GM19467 (cell line): ENCODE measurements around the gene CDC20B.
"Not testable (repeated sequence)": the region's sequence is repeated elsewhere in the genome, so short reads cannot be mapped to it uniquely, and the experiment has no call there.

Experiments
- ATAC-seq: cut with Tn5 transposase; IDR thresholded peaks from one replicate; pipeline ENCODE4 v1.9.1; 2021; ENCODE audit warnings: mild to moderate bottlenecking, moderate library complexity; ENCODE audit not compliant: unreplicated experiment

Gene CDC20B

DNA sequence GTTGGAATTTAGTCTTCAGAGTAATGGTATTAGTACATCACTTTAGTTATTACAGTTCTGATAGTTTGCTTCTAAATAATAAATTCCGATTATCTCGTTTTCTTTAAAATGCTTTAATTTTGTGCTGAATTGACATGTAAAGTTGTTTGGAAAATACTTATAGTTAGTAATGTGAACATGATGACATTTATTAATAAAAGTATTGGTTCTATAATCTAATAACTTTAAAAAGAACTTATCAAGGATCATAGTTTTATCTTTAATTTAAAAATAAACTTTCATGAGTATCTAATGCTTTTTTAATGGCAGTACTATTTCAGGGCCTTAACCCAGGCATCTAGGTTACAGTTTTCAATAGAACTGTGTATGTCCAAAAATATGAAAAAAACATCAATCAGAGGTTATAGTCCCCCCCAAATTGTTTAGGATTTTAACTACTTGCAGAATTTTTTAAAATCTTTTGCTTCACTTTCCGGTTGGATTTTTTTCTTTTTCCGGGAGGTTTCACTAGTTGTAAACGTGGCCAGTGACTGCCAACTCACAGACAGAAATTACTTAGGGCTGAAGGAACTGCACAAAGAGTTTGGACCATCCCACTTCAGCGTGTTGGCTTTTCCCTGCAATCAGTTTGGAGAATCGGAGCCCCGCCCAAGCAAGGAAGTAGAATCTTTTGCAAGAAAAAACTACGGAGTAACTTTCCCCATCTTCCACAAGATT is 12.3 kb downstream of the CDC20B start:
- no peak for ATAC-seq

DNA sequence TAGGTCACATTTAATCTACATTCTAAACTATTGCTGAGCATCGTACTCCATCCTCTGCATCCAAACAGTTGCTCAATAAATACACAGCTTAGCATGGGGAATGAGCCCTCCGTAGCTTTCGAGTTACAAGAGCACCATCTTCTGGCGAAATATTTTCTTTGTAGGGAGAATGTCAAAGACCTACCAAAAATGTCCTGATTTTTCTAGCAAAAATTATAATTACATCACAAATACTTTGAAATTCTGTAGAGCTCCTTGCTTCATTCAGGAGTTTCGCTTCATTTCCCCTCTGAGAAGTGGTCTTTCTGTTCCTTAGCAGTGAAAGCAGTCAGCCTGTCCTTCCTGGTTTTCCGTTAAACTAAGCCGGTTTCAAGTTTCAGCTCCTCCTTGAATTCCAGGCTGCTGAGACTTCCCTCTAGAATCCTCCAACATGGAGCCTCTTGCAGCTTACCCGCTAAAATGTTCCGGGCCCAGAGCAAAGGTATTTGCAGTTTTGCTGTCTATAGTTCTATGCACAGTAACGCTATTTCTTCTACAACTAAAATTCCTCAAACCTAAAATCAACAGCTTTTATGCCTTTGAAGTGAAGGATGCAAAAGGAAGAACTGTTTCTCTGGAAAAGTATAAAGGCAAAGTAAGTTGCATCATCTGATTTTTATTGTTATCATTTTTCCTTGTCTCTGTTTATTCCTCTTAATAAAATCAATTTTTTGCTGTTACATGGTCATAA is 13.0 kb downstream of the CDC20B start, which contains the start of gene GPX8:
Gene GPX8, plus strand, starts transcription at position 409 of the 730 bp plus-strand sequence. Its CDS starts 22 bp downstream, at position 431.
- no peak for ATAC-seq

DNA sequence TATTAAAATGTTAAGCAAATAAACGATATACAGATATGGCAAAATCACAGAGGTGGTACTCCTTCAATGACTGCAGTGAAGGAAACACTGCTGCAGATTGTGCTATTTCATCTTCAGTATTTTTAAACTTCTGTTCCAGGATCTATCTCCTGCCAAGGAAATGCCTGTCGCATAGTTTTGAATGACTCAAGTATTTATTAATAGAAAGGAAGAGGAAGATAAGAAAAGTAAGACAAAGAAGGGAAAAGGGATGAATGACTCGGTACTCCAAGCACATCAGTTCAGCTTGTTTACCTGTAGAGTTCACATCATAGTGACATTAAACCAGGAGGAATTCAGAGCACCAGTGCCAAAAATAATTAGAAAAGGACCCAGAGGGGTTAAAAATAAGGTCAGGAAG is 18.1 kb downstream of the CDC20B start:
- ATAC-seq, result no peak

DNA sequence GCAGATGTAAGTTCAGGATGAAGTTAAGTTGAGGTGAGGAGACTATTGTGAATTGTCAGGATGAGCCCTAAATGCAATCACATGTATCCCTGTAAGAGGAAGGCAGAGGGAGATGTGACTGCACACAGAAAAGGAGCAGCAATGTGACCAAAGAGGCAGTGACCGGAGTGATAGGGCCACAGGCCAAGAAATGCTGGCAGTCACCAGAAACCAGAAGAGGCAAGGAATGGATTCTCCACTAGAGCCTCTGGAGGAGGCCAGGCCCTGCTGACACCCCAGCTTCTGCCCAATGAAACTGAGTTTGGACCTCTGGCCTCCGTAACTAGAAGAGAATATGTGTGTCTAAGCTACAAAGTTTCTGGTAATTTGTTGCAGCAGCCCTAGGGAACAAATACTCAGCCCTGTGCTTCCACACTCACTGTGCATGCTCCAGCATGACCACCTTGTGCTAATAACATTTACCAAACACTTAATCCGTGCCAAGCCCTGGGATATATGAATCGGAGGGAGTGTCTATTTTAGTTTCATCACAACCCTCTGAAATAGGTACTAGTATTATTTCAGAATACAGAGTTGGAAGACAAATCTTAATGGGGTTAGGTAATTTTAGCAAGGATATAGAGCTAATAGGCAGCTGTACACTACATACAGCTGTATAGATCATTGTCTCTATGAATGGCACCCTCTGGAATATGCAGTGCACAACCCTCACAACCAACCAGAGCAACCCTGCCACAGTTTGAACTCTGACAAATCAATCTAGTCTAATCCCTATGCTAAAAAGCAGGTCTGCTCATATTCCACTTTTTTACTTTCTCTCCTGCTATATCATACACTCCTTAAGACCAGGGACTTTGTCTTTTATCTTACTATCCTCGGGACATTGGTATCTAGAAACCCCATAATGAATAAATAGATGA is 20.8 kb downstream of the CDC20B start:
- ATAC-seq, result no peak

DNA sequence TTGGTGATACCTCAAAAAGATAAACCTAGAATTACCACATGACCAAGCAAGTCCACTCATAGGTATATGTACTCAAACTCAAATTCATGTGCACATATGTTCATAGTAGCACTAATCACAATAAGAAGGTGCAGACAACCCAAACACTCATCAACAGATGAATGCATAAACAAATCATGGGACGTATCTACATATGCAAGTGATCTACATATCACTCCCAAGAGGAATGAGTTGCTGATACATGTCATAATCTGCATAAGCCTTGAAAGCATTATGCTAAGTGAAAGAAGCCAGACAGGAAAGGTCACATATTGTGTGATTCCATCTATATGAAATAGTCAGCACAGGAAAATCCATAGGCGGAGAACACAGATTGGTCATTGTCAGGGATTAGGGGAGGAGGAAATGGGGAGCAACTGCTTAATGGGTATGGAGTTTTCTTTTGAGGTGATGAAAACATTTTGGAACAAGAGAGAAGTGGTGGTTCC is 23.6 kb downstream of the CDC20B start:
- ATAC-seq, result no peak

DNA sequence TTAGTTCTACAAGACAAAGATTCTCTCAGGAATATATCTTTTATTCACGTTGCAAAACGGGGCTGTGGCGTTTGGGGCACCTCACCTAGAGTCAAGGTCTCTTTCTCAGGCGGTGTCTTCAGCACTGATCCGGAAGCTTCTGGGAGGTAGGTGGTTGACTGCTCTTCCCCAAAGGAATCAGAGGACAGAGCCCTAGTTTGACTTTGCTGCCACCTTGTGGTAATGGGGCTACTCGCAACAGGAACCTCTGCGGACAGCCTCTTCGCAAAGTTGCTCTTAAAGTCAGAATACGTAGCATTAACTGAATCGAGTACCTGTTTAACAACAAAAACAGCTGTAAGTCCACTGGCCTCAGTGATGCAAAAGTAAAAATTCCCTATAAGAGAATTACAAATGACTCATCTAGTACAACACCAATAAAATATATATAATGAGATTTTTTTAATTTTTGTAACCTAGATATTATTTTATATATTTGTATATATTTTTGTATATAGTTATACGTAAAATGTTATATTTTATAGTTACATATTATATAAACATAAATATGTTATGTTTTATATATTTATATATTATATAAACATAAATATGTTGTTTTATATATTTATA is 26.3 kb downstream of the CDC20B start:
- peak; percentile 89 for ATAC-seq

DNA sequence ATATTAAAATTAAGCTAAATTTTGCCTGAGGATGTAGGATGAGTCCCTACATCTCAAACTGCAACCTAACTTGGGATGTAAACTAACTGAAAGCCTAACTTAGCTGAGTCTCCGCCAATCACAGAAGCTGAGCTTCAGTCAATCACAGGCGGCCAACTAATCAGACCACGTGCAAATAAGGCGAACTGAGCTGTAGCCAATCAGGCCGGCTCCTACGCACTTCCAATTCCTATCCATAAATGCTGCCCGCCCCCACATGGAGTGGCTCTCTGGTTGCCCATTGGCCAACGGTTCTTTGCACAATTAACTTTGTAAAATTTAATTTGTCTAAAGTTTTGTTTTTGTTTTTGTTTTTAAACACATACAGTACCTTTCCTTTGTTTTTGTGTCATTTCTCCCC is 26.9 kb downstream of the CDC20B start:
- no peak for ATAC-seq

DNA sequence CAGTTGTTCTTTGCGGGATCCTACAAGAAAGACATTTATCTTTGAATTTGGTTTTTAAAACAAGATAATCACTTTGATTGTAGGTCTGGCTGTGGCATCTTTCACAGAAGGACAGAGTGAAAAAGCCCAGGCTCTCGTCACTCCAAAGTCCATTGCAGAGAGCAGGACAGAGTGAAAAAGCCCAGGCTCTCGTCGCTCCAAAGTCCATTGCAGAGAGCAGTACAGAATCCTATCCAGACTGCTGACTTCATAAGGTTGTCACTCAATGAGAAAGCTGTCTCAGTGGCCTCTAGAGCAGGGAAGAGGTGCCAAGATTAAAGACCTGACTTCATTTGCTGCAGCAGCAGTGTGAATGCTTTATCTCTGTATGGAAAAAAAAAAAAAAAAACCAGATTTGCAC is 29.4 kb downstream of the CDC20B start:
- no peak for ATAC-seq

DNA sequence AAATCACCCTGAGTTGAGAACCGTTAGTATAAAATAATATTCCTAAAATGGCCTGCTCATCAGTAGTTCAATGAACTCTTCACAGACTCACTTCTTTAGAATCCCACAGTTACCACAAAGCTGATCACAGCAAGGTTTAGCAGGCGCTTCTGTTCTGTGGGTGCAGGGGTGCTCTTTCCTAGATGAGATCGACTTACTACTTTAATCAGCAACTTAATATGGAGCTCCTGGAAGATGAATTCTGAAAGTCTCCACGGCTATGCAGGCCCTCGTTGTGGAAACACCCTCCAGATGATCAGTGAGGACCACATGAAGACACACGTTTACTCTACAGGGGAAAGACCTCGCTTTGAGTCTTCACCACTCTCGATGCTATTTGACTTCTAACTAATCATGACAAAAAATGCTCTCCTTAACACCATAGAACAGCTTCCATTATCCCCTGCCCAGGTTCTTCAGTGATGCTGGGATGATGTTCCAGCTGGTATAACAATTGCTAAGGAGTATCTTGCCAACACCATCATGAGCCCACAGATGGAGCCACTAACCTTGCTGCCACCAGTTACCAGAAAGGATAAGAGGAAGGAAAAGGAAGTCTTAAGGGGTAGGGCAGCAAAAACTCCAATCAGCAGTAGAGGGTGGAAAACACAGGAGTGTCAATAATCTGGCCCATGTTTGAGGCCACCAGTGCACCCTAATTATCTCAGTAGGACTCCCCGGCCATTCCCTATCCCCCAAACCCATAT is 30.9 kb downstream of the CDC20B start:
- no peak for ATAC-seq

DNA sequence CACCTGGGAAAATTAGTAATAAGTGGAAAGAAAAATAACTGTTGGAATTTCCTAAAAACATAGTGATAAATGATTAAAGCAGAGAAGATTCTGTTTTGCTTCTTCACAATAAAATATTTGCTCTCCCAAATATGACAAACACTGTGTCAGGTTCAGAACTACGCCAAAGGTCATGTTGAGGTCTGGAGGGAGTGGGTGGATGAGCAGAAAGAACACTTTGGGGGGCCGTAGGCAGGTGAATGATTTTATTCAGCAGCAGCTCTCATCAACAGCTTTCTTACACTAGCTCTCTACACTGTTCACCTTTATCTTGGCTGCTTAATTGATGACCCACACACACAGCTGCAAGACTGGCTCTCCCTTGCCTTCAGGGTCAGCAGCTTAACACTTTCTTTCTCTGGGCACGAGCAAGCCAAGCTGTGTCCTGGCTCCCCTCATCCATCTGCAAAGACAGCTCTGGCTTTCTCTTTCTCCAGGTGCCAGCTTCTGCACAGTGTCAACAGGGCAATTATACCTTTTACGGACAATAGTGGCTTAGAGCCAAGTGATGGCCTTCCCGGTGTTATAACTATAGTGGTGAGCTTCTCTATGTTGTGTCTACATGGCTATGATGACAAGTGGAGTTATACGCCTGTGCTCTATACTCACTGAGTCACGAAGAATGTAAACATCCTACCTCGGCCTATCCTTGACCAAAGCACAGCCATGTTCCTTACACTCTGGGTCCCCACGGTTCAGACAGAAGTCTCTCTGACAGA is 31.9 kb downstream of the CDC20B start:
- ATAC-seq, result no peak

DNA sequence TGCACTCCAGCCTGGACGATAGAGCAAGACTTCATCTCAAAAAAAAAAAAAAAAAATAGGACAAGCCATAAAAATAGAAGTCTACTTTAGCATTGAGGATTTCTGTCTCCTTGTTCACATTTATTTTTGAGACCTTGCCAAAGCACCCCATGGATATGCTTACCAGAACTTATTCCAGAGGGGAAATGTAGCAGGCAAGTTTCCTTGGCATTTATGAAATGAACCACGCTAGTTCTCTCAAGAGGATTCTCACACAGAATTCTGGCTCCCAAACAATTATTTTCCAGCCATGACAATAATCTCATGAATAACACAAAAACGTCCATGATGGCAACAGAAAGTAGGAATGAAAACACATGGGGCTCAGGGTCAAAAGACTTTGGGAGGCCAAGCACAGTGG is 36.5 kb downstream of the CDC20B start:
- no peak for ATAC-seq

DNA sequence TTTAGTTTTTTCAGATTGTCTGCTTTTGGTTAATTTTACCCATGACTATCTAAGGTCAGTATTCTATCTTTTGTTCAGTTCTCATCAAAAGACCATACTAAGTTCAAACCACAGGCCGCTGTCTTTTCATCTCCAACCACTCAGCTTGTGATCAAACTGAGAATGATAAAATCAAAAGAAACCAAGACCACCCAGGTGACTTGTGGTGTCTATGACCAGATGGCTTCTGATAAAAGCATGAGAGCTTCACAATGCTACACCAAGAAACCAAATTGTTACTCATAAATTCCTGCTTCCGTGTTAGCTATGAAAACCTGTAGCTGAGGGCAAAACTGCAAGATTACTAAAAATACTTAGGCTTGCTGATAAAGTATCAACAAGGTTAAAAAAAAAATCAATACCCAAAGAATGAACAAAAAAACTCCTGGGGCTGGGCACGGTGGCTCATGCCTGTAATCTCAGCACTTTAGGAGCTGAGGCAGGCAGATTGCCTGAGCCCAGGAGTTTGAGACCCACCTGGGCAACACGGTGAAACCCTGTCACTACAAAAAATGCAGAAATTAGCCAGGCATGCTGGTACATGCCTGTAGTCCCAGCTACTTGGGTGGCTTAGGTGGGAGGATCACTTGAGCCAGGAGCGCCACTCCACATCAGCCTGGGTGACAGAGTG is 38.8 kb downstream of the CDC20B start:
- ATAC-seq, result no peak

DNA sequence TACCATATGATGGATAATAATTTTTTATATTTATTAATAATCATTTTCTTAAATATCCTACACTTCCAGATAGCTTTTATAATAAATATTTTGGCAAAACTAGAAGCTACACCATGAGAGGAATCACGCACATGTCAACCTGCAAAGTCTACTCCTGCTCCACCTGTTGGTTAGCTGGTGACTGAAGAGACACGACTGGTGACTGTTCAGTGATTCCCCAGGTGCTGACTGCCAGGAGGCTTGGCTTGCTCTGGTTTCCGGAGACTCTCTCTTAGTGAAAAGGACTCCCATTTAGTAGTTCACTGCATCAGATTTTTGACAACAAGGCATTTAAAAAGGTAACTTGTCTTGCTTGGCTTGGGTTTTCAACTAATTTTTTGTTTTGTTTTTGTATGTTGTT is 49.6 kb downstream of the CDC20B start:
- ATAC-seq, result no peak

DNA sequence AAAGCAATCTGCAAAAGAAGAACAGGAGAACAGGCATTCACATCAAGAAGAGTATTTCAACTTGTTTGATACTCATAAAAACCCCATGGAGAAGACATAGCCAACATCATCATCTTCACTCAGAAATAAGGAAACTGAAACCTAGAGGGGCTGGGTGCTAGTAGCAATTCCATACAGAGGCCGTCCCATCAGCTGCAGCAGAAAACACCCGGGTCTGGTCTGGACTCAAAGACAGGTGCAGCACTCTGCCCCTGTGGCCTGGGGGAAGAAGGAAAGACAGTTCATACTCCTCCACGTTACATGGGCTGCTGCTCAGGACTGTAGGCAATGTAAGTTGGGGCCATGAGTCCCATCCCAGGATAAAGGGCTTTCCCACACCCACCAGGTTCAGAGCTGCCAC is 58.9 kb downstream of the CDC20B start:
- ATAC-seq, result no peak

DNA sequence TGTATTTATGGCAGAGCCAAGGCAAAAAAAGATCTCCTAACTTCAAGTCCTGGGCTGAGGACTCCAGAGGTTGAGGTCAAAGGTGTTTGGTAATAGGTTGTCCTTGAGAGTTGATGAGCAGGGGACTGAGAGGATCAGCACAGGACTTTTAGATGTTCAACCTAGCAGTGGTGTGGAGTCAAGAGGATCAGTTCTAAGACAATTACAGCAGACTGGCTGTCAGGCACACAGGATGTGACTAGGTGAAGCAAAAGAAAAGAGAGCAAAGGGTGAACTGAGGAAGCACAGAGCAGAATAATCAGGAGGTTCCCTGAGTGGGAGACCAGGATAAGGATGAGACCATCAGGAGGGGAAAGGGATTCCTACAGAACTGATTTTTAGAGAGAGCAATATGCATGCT is 59.6 kb downstream of the CDC20B start:
- ATAC-seq, result no peak

DNA sequence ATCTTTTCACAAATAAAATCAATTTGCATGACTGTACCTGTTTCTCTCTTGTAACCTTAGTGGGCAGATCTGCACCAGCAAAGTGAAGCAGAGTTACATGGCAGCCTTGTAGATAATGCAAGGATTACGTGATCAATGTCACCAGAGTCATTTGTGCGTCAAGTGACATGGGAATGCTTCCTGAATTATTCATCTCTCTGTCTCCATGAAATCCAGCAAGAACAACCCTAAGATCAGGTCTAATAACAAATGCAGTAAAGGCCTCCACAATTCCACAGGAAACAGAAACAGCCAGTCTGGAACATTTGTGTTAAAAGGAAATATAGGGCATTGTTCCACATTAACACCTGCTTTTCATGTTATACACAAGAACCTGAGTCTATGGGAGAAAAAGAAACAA is 62.8 kb downstream of the CDC20B start:
- no peak for ATAC-seq

DNA sequence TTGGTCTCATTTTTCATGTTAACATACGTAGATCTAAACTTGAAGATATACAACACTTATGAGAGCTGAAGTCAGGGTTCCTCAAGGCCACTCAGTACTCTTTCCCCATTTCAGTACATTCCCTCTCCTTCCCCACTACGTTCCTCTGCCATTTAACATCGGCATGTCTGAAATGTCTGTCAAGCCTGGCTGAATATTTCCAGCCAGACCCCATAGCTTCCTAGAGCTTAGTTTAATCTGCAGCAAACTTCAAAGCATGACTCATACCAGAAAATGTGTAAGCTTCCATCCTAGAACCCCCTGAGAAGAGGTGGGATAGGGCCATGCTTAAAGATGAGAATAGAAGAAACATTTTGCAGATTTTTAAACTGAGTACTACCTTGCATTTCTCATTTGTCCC is 64.3 kb downstream of the CDC20B start:
- no peak for ATAC-seq

DNA sequence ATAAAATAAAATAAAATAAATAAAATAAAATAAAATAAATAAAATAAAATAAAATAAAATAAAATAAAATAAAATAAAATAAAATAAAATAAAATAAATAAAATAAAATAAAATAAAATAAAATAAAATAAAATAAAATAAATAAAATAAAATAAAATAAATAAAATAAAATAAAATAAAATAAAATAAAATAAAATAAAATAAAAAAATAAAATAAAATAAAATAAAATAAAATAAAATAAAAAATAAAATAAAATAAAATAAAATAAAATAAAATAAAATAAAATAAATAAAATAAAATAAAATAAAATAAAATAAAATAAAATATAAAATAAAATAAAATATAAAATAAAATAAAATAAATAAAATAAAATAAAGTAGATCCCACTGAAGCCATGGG is 67.0 kb downstream of the CDC20B start:
- ATAC-seq, result not testable (repeated sequence)
